Memory B cell (primary cell): Measurements from ENCODE around the gene LEAP2.

Source experiments
- ATAC-seq: fragments of 150-1000 bp; cut with Tn5 transposase; 2 replicates; pipeline ENCODE4 v1.10.0; 2021; ENCODE audit warnings: low read depth, mild to moderate bottlenecking, moderate library complexity
- DNase-seq, 2 donors: peaks; one replicate each; pipeline ENCODE4 v3.0.0; 2022; ENCODE audit warnings: low spot score in 2 of 2
- H3K27ac Mint-ChIP-seq: one replicate; pipeline ENCODE4 v1.8.0; 2022; ENCODE audit warnings: mild to moderate bottlenecking, moderate library complexity, mixed read lengths
- H3K27me3 Mint-ChIP-seq: one replicate; pipeline ENCODE4 v1.8.0; 2022; ENCODE audit warnings: mixed read lengths
- H3K36me3 Mint-ChIP-seq: one replicate; pipeline ENCODE4 v1.8.0; 2022; ENCODE audit warnings: mild to moderate bottlenecking, mixed read lengths
- H3K4me1 Mint-ChIP-seq: one replicate; pipeline ENCODE4 v1.8.0; 2022; ENCODE audit warnings: mixed read lengths
- H3K4me3 Mint-ChIP-seq: one replicate; pipeline ENCODE4 v1.8.0; 2022; ENCODE audit warnings: mild to moderate bottlenecking, moderate library complexity, mixed read lengths
- H3K9me3 Mint-ChIP-seq: one replicate; pipeline ENCODE4 v1.8.0; 2022; ENCODE audit warnings: mixed read lengths

LEAP2 gene

GRCh38 chr5:132856011-132856410 is 17.5 kb upstream of the LEAP2 start:
- no peaks in the 10 kb centered on the region for H3K4me1 Mint-ChIP-seq
- H3K9me3 Mint-ChIP-seq, result peaks cover 1% of the 10 kb centered on the region
- H3K27ac Mint-ChIP-seq, result no peak overlapping the region
- DNase-seq (no peak), ATAC-seq (no peak)
- H3K27me3 Mint-ChIP-seq, result peaks cover 5% of the 10 kb centered on the region
- H3K36me3 Mint-ChIP-seq, result no peaks in the 10 kb centered on the region
- no peak overlapping the region for H3K4me3 Mint-ChIP-seq

- no peaks in the 10 kb centered on the region for H3K36me3 Mint-ChIP-seq
- H3K27ac Mint-ChIP-seq, result no peak overlapping the region
- peaks cover 3% of the 10 kb centered on the region for H3K27me3 Mint-ChIP-seq
- ATAC-seq, result no peak
- no peaks in the 10 kb centered on the region for H3K4me1 Mint-ChIP-seq
- no peak overlapping the region for H3K4me3 Mint-ChIP-seq
- no peak for DNase-seq
- H3K9me3 Mint-ChIP-seq, result peaks cover 1% of the 10 kb centered on the region
These were observed 13.5 kb upstream of the LEAP2 start for GRCh38 chr5:132859889-132860437.

GRCh38 chr5:132860742-132861141 is 12.7 kb upstream of the LEAP2 start:
- DNase-seq, result no peak
- H3K27ac Mint-ChIP-seq, result no peak overlapping the region
- H3K9me3 Mint-ChIP-seq, result peaks cover 1% of the 10 kb centered on the region
- peaks cover 2% of the 10 kb centered on the region for H3K27me3 Mint-ChIP-seq
- no peaks in the 10 kb centered on the region for H3K36me3 Mint-ChIP-seq
- peaks cover 5% of the 10 kb centered on the region for H3K4me1 Mint-ChIP-seq
- ATAC-seq, result no peak
- no peak overlapping the region for H3K4me3 Mint-ChIP-seq

- peak overlapping the region; percentile 93 for H3K4me3 Mint-ChIP-seq
- ATAC-seq (peak; percentile 12), DNase-seq (no peak)
- H3K27ac Mint-ChIP-seq, result peak overlapping the region; percentile 95
- H3K27me3 Mint-ChIP-seq, result no peaks in the 10 kb centered on the region
- H3K4me1 Mint-ChIP-seq, result peaks cover 18% of the 10 kb centered on the region
- H3K9me3 Mint-ChIP-seq, result no peaks in the 10 kb centered on the region
- H3K36me3 Mint-ChIP-seq, result peaks cover 1% of the 10 kb centered on the region
These were observed 7.7 kb upstream of the LEAP2 start for GRCh38 chr5:132865668-132866341.

GRCh38 chr5:132866342-132867045 is 7.0 kb upstream of the LEAP2 start, which contains the start of the genes GDF9 and UQCRQ:
TSS of gene GDF9 (minus strand) at chr5:132866469. CDS start at chr5:132864533, 1,936 bp downstream.
TSS of gene UQCRQ (plus strand) at chr5:132866642. CDS start at chr5:132866882, 240 bp downstream.
- H3K4me3 Mint-ChIP-seq, result peak within 1 kb of the TSS; percentile 93
- no peaks in the 10 kb centered on the region for H3K9me3 Mint-ChIP-seq
- DNase-seq, result peak; percentile 77 to 90
- H3K36me3 Mint-ChIP-seq, result peaks cover 1% of the 10 kb centered on the region
- no peaks in the 10 kb centered on the region for H3K27me3 Mint-ChIP-seq
- H3K4me1 Mint-ChIP-seq, result peaks cover 18% of the 10 kb centered on the region
- peak within 1 kb of the TSS; percentile 95 for H3K27ac Mint-ChIP-seq
- peak; percentile 96 for ATAC-seq

GRCh38 chr5:132867046-132867451 is 6.4 kb upstream of the LEAP2 start:
- Mint-ChIP-seq H3K36me3 (peaks cover 1% of the 10 kb centered on the region), H3K4me1 (peaks cover 18% of the 10 kb centered on the region), H3K9me3 (no peaks in the 10 kb centered on the region), H3K4me3 (peak overlapping the region; percentile 93), H3K27me3 (no peaks in the 10 kb centered on the region), H3K27ac (peak overlapping the region; percentile 95)
- DNase-seq (no peak), ATAC-seq (no peak)

- H3K27ac Mint-ChIP-seq, result no peak overlapping the region
- H3K9me3 Mint-ChIP-seq, result no peaks in the 10 kb centered on the region
- peaks cover 18% of the 10 kb centered on the region for H3K4me1 Mint-ChIP-seq
- ATAC-seq (no peak), DNase-seq (no peak)
- peaks cover 9% of the 10 kb centered on the region for H3K36me3 Mint-ChIP-seq
- no peak overlapping the region for H3K4me3 Mint-ChIP-seq
- no peaks in the 10 kb centered on the region for H3K27me3 Mint-ChIP-seq
These were observed 4.7 kb upstream of the LEAP2 start for GRCh38 chr5:132868754-132869153.

GRCh38 chr5:132870801-132871200 is 2.7 kb upstream of the LEAP2 start:
- peaks cover 9% of the 10 kb centered on the region for H3K36me3 Mint-ChIP-seq
- H3K4me1 Mint-ChIP-seq, result peaks cover 12% of the 10 kb centered on the region
- H3K4me3 Mint-ChIP-seq, result no peak overlapping the region
- H3K9me3 Mint-ChIP-seq, result no peaks in the 10 kb centered on the region
- no peak for DNase-seq
- H3K27me3 Mint-ChIP-seq, result no peaks in the 10 kb centered on the region
- H3K27ac Mint-ChIP-seq, result peak overlapping the region; percentile 63
- no peak for ATAC-seq

GRCh38 chr5:132871459-132872284 is 1.8 kb upstream of the LEAP2 start:
- H3K4me1 Mint-ChIP-seq, result peaks cover 8% of the 10 kb centered on the region
- H3K27me3 Mint-ChIP-seq, result no peaks in the 10 kb centered on the region
- no peaks in the 10 kb centered on the region for H3K9me3 Mint-ChIP-seq
- H3K4me3 Mint-ChIP-seq, result no peak overlapping the region
- no peak for DNase-seq
- peak overlapping the region; percentile 63 for H3K27ac Mint-ChIP-seq
- H3K36me3 Mint-ChIP-seq, result peaks cover 9% of the 10 kb centered on the region
- ATAC-seq, result no peak

- Mint-ChIP-seq H3K27me3 (no peaks in the 10 kb centered on the region), H3K4me3 (no peak overlapping the region), H3K27ac (peak overlapping the region; percentile 62), H3K4me1 (no peaks in the 10 kb centered on the region), H3K36me3 (peaks cover 9% of the 10 kb centered on the region), H3K9me3 (no peaks in the 10 kb centered on the region)
- ATAC-seq, result no peak
- DNase-seq, result no peak
These were observed 715 bp upstream of the LEAP2 start for GRCh38 chr5:132872788-132873118.

- no peak overlapping the region for H3K4me3 Mint-ChIP-seq
- peak overlapping the region; percentile 62 for H3K27ac Mint-ChIP-seq
- H3K36me3 Mint-ChIP-seq, result peaks cover 13% of the 10 kb centered on the region
- no peaks in the 10 kb centered on the region for H3K27me3 Mint-ChIP-seq
- no peak for DNase-seq
- H3K4me1 Mint-ChIP-seq, result no peaks in the 10 kb centered on the region
- ATAC-seq, result no peak
- H3K9me3 Mint-ChIP-seq, result no peaks in the 10 kb centered on the region
These were observed 433 bp downstream of the LEAP2 start for GRCh38 chr5:132873930-132874271.

GRCh38 chr5:132876020-132876759 is 2.7 kb downstream of the LEAP2 start:
- Mint-ChIP-seq H3K4me1 (no peaks in the 10 kb centered on the region), H3K4me3 (no peak overlapping the region), H3K9me3 (no peaks in the 10 kb centered on the region), H3K27me3 (no peaks in the 10 kb centered on the region), H3K36me3 (peaks cover 13% of the 10 kb centered on the region), H3K27ac (no peak overlapping the region)
- ATAC-seq (no peak), DNase-seq (no peak)

- ATAC-seq (no peak), DNase-seq (no peak)
- no peaks in the 10 kb centered on the region for H3K9me3 Mint-ChIP-seq
- no peak overlapping the region for H3K4me3 Mint-ChIP-seq
- no peak overlapping the region for H3K27ac Mint-ChIP-seq
- no peaks in the 10 kb centered on the region for H3K4me1 Mint-ChIP-seq
- H3K27me3 Mint-ChIP-seq, result no peaks in the 10 kb centered on the region
- peaks cover 13% of the 10 kb centered on the region for H3K36me3 Mint-ChIP-seq
These were observed 4.0 kb downstream of the LEAP2 start for GRCh38 chr5:132877466-132877865.
